NCI-H2107 (cell line): ENCODE data around the gene BLOC1S1.

Source experiments
- DNase-seq: peaks from one replicate; lab custom pipeline; 2025; lab: John Stamatoyannopoulos, UW

The BLOC1S1 gene

DNA sequence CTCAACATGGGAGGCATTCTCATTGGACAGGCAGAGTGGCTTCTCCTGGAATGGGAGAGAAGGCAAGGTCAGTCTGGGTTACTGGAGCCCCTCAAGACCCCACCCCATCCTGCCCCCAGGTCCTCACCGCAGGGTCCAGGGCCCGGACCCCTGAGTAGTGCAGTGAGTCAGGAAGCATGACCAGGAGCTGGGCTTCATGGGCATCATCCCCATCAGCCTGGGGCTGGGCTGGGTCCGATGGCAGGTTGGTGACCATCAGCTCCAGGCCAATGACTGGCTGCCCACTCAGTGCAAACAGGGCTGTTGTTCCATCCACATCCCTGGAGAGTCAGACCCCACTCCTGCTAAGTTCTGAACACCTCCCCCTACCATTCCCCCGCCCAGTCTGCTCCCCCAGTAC, 21.2 kb upstream of the BLOC1S1 start:
- no peak for DNase-seq

DNA sequence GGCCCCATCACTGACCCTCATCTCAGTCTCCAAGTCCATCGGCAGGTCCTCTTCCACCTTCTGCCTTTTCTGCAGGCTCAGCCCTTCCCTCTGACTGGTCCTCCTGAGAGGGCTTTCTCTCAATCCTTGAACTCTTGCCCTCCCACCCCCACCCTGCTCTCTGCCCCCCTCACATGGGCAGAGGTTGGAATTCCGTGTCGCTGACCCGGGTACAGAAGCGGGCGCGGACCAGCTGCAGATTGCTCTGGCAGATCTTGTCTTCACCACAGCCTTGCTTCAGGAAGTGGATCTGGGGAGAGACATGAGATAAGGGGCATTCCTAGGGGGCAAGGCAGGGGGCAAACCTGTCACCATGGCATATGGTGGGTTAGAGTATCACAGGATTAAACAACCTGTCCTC, 20.5 kb upstream of the BLOC1S1 start:
- no peak for DNase-seq

DNA sequence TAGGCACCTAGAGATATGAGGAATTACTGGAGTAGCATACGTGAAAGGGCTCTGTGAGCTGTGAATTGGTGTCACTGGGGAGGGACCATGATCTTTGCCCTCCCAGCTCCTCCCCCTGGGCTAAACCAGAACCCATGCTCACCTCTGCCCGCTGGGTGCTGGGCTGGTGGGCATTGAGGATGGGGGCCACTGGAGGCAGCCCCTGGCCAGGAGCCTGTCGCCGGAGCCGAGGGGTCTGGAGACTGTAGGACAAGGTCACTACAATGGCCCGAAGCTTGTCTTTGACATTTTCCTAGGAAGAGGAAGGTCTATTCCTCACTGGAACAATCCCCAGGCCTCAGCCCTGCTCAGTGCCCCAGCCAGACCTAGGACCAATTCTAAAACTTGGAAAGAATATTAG, 19.7 kb upstream of the BLOC1S1 start:
- no peak for DNase-seq

DNA sequence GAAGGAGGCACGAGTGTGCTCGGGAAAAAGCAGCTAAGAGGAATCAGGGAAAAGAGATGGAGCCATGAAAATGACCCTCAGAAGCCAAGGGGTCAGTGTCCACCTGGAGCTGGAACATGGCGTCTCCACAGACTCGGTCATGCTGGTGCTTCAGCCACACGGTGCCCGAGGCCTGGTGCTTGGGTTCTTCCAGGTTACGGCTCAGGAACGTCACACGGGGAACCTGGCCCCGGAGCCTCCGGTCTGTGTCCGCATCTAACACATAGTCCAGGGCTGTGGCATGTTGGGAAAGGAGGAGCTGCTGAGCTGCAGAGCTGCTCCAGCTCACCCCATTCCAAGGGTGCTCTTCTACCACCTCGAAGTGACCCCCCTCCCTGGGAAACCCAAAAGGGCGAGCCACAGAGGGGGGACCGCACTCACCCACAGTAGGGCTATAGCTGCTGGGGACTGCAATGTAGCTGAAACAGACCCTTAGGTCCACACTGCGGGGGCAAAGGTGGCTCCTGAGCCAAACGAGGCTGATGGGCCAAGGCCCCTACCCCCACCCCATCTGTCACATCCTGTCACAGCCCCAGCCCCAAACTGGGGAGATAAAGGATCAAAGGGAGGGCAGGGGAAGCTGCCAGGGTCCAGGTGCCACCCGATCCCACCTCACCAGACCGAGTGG, 18.9 kb upstream of the BLOC1S1 start:
- no peak for DNase-seq

DNA sequence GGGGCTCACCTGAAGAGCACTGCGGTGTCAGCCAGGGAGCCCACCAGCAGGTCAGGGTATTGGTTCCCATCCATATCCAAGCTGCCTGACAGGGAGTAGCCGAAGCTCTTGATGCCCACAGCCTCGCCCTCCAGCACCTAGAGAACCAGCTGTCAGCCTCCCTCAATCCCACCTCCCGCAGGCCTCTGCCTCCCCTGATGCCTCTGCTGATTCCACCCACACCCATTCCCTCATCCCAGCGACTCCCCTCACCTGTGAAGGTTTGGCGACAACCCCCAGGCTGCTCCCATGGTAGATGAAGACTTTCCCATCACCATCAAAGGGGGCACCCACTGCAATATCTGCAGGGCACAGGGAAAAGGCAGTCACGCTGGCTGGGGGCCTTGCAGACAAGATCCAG, 18.2 kb upstream of the BLOC1S1 start:
- no peak for DNase-seq

DNA sequence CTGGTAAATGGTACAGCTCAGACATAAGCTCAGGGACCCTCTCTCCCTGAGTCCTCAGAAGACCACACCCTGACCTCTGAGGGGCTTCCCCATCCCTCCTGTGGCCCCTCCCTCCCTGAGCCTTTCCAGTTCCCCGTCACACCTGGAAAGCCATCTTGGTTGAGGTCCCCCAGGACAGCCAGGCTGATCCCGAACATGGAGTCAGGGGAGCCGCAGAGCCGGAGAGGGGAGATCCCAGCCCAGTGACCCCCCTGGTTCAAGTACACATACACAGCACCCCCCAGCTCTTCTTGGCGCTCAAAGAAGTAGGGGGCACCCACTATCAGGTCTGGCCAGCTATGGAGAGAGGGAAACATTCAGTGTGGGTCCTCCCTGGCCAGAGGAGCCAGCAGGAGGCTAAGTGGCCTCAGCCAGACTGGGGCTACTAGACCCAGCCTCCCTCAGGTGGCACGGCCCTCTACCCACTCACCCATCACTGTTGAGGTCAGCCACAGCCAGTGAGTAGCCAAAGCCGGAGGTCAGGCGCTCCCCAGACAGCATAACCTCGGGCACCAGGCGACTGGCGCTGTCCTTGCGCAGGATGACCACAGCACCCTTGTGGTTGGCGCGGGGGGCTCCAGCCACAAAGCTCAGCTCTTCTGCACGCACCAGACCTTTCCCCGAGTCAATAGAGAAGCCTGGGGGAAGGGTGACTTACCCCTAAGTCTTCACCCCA, 17.4 kb upstream of the BLOC1S1 start:
- DNase-seq: no peak

DNA sequence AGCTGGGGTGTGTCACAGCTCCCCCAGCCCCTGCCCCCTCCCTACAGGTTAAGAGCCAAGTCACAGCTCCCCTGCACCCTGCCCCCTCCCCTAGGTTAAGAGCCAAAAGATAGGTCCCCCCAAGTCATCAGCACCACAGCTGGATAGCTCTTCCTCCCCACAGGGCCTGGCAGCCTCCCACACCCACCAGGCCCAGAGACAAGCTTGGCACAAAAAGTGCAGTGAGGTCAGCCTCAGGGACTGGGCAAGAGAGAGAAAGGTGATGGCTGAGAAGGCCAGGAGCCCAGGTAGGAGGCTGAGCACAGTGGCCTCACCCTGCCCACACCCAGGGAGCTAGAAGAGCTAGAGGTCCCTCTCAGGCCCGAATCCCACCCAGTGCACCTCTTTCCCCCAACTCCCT, 16.9 kb upstream of the BLOC1S1 start:
- no peak for DNase-seq

DNA sequence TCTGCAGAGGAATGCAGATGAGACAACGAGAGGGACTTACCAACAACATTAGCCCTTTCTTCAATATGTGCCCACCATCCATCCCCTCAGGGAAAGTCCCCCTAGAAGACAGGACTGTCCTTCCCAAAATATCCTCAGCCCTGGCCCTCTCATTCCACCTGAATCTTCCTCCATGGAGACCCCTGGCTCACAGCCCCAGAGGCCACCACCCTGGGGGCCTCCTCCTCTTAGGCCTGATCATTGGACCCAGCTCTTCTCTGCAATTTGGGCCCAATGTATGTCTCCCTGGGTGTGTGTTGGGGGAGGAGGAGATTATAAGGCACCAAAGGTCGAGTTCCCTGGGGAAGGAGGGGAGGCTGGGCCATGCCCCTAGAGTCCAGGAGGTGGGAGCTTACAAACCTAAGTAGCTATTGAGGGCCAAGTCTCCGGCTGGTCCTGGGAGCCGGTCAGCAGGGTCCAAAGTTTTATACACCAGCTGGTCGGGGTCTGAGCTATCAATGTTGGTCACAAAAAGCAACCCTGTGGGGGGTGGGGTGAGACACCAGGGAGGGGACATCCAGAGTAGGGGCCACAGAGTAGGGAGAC, 16.3 kb upstream of the BLOC1S1 start:
- DNase-seq: no peak

DNA sequence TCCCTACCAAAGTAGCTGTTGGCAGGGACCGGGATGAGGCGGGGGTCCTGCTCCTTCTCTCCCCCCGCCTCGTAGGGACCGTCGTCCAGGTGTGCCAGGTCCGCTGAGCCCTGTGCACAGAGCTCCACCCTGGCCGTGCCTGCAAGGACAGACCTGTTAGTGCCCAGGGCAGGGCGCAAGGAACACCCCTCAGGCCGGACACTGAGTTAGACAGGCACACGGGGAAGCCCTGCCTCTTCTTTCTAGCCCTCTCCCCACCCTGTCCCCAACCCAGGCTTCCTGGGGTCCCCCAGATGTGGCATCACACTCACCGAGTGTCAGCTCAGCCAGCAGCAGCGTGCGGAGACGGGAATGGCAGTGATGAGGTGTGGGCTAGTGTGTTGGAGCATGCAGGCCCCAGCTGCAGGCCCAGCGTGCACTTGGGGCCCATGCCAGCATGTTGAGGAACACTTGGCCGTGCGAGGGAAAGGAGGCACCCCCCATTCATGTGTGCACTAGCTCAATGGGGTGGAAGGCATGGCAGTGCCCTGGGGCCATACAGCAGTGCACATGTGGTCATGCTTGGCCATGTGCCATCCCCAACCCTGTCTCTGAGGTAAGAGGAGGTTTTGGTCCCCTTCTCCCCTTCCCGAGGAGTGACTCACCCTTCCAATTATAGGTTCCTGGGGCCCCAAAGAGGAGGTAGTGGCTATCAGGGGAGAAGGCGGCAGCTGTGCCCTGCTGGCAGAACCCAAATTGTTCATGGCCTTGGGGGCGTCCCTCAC, 15.4 kb upstream of the BLOC1S1 start:
- DNase-seq: no peak

DNA sequence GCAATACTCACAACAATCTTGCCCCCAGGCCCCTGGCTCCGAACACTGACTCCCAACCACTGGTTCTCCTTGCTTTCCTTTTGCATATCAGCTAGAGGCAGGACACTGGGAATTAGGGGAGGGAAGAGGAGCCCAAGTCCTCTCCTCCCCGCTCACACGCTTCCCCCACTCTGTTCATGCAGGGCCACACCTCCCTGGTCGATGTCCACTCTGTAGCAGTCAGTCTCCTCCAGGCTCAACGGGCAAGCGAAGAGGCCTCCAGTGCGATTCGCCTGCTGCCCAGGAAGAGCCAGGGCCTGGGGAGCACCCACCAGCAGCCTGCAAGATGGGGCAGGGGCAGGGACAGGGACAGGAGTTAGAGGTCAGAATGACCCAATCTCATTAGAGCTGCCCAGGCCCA, 13.0 kb upstream of the BLOC1S1 start:
- DNase-seq: no peak

DNA sequence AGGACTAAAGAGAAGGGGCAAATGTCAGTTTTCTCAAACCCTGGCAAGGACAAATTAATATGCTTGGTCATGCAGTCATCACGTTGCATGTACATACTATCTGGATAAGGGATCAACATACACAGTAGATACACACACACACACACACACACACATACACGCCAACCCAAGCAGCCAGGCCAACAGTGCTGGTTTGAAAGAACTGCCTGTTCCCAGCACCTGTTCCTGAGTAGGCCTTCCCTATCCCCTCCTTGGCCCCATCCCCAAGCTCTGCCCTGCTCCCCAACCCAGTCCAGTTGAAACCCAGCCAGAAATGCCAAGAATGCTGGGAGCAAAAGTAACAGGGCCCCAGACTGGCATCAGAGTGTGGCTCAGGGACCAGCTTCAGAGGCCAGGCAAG, 12.6 kb upstream of the BLOC1S1 start:
- DNase-seq: no peak

DNA sequence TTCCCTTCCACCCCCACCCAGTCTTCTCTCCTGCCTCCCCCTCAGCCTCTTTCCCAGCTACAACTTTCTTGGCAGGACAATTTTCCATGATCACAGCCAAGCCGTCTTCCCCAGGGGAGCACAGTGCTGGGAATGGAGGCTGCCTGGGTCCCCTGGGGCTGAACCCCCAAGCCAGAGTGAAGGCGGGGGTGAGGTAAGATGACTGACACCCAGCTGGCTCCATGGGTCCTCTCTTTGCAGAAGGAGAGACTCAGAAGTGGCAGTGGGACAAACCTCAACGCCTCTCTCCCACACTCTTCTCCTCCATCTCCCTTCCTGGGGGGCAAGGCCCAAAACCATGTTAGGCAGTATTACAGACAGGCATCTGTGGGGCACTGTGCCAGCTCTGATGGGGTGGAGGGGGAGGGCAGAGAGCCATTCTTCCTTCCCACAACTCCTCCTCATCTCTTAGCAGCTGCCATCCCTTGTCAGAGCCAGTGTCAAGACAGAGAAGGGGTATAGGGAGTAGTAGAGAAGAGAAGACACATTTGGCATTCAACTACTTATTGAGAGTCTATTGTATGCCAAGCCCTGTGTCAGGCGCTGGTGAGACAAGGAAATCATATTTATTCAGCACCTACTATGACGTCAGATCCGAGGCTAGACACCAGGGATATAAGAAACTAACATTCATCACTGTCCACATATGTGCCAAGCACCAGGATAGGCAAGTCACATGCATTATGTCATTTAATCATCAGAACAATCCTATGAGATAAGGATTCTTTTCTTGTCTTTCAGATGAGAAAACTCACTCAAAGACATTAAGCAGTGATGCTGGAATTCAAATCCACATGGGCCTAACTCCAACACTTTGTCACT, 11.7 kb upstream of the BLOC1S1 start:
- DNase-seq: no peak

DNA sequence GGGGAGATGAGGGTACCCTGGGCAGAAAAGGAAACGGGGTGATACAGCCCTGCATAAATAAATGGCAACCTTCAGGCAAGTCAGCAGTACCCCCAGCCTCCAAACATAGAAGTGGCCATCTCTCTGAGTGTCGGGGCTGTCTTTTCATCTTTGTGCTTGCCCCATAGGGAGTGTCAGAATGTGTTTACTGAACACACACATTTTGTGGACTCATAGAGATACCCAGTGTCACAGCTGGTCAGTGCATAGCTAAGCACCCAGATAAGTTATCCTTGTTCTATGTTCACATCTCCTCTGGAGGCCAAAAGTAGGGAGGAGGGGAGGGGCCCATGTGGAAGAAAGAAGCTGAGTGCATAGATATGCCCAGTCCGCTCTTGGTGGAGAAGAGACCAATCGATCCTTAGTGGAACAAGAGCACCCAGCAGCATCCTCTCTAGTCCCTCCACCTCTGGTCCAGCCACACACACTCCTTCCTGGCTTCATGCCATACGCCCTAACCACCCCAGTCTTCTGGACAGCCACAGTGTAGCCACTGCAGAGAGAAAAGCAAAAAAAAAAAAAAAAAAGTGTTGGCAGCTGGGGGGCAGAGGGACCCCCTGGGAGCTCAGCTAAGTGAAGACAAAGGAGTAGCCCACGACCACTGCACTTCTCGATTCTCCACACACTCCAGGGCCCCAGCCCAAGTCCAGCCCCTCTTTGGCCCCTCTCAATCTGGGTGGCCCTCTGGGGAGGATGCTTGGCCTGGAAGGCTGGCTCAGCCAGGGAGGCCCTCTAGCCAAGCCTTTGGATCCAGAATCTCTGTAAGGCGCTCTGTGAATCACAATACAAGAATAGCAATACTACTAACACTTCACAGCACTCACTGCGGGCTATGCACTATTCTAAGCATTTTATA, 10.8 kb upstream of the BLOC1S1 start:
- no peak for DNase-seq

DNA sequence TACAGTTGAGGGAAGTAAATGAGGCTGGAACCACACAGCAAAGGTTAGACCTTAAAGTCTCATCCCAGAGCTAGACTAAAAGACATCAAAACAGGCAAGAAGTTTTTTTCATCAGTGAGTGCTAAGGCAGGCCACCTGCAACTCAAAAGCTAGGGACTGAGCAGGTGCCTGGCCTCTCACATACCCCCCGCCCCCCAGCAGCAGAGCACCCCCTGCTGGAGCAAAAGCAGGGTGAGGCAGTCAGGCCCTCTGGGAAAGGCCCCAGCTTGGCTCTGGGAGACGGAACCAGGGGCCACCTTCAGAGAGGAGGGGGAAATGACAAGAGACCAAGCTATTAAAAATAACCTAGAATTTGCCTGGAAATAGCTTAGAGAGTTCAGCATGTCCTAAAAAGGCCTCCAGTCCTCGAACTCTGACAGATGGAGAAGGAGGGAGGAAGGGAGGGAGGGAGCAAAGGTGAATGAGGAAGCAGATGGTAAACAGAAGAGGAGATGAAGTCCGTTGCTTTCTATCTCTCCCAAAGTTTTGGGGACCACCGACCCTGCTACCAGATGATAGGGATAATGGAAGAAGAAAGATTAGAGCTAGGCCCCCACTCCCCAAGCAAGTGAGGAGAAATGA, 10.0 kb upstream of the BLOC1S1 start:
- DNase-seq: no peak

DNA sequence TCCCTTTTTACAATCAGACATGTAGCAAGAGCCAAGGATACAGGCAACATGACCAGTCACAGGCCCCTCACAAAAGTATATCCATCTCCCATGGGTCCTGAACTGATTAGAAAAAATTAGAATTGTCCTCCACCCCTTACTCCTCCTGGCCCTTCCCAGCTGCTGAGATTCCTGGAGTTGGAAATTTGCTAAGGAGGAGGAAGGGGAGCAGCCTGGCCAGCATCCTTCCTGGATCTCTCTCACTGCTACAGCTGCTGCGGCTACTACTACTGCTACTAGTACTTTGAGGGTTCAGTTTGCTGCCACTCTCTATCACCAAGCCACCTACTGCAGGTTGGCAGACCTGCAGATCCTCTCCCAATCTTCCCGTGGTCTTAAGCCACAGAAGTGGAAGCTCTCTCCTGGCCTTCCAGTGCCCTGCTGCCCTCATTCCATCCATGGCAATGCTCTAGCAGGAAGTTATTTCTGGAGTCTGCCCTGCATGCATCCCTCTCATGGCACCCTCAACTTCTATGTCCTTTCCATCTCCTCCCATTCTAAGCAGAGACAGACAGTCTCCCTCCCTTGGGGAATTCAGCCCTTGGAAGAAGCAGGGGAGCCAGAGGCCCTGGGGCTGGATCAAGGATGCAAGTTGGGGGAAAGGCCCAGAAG, 9.2 kb upstream of the BLOC1S1 start:
- no peak for DNase-seq

DNA sequence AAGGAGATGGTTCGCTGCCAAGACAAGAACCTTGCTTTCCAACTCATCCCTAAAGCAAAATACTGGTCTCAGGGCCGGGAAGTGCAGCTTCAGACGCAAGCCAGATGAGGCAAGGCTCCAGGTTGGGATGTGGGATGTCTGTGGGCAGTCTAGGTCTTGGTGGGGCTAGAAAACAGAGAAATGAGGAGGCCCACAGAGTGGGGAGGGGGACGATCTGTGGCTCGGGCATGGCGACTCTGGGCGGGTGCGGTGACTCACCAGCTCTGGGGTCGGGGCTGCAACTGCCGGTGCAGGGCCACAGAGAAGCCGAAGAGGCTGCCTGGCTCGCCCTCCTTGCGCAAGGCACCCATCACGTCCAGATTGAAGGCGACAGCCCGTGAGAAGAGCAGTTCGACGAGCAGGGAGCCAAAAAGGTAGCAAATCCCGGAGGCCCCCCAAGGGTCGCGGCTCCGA, 8.6 kb upstream of the BLOC1S1 start:
- no peak for DNase-seq

DNA sequence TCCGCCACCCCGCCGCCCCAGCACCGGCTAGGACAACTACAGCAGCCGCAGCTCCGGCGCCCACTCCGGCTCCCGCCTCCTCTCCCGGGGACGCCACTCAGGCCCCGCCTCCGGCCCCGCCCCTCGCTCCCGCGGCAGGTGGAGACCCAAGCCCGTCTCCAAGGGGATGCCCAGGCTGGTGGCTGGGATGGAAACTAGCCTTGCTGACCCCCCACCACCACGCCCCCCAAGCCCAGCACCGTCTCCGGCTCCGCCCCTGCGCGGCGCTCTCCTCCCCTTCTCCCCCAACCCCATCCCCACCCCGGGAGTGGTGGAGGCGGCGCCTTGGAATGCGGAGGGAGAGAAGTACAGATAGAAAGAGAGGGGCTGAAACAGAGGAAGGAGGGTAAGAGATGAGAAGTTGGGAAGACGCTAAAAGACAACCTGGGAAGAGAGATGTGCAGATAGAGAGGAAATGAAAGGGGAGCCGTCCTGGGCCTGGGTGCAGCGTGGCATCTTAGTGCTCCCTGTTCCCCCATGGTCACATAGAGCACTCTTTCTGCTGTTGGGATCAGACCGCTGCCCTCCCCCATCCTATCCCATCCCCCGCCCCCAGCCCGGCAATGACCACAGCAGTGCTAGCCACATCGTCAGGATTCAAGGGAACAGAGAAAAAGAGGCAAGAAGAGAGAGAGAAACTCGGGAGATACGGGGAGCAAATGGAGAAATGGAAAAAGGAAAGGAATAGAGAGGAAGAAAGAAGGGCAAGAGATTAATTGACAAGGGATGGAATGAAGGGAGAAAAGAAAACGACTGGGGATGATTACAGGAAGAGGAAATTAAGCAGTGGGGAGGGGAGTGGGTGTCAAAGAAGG, 7.8 kb upstream of the BLOC1S1 start, which contains the start of gene ITGA7:
Gene ITGA7, minus strand, starts transcription at position 64 of the 854 bp plus-strand sequence. CDS start 222 bp downstream, outside the sequence.
- no peak for DNase-seq

DNA sequence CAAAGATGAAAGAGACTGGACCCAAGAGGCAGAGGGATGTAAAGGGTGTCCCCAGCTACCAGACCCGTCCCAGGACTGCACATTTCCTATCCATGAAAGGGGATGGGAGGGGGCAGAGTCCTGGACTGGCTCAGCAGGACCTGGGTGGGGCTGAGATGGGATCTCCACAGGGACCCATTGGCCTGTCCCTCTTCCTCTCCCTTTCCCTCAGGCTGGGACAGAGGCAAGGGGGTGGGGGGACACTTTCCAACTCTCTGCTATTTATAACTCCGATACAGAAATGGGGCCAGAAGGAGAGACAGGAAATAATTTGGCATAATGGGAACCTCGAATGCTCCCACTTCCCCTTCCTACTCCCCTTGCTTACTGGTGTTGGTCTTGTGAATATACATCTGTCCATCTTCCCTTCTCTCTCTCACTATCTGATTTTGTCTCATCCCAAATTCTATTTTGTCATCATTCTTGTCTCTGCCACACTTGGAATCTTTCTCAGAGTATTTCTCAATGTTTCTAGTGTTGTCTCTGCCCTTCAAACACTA, 7.1 kb upstream of the BLOC1S1 start:
- no peak for DNase-seq
